HCT116 (cell line): ENCODE results near the gene DNM1L. TPM values are rescaled to one million over a fixed set of nuclear protein-coding genes. Genes with fewer than 3 reads are reported as not detected.

Source experiments
- ATAC-seq: fragments of 200-7000 bp; cut with Tn5 transposase; 2 replicates; pipeline ENCODE4 v1.9.1; 2020; ENCODE audit warnings: mild to moderate bottlenecking, moderate library complexity
- BruUV-seq: library from RNA; stranded (reverse); fragments of 400-500 nt; replicated peaks from 2 replicates; lab custom pipeline; 2021; lab: Mats Ljungman, UMichigan
- CTCF ChIA-PET: fragments of 300-600 bp; sonication (Branson Sonifier 250); formaldehyde crosslinking; loops from one replicate; lab custom pipeline; 2021; ENCODE audit warnings: antibody characterized with exemption; lab: Charles Lee
- POLR2A ChIA-PET: fragments of 300-600, 350-600 bp; sonication (Branson Sonifier 250); formaldehyde crosslinking; loops from one replicate; lab custom pipeline; 2021; ENCODE audit warnings: antibody characterized with exemption; lab: Charles Lee
- RAD21 ChIA-PET, 2 experiments: fragments of 300-600 bp; sonication (Branson Sonifier 250); formaldehyde crosslinking; loops; one replicate each; lab custom pipeline; 2023; ENCODE audit warnings: low total read pairs in 2 of 2; ENCODE audit not compliant: uncharacterized antibody in 2 of 2, unreplicated experiment in 2 of 2, low non-redundant PET in 1 of 2; lab: Charles Lee
- DNase-seq: peaks from one replicate; pipeline ENCODE4 v3.0.0-alpha.2; 2010; ENCODE audit warnings: low read depth, low spot score
- H2AFZ ChIP-seq: fragments of 200-600 bp; shearing (Covaris generic), sonication (generic); 2 replicates; pipeline ENCODE4 v1.6.1; 2017; ENCODE audit warnings: low read depth, mixed run types, mixed read lengths, antibody characterized with exemption, low read length; ENCODE audit not compliant: poor library complexity, severe bottlenecking
- H3K27ac ChIP-seq: 2 replicates; pipeline ENCODE4 v1.5.1; 2012; ENCODE audit warnings: low read depth, low read length
- H3K27me3 ChIP-seq: fragments of 200-600 bp; sonication (generic); 2 replicates; pipeline ENCODE4 v1.6.1; 2016; ENCODE audit warnings: mixed run types, low read length, mixed read lengths; ENCODE audit not compliant: insufficient read depth
- H3K36me3 ChIP-seq, 2 experiments: fragments of 200-500 bp in 1 of 2; fragments of 200-600 bp in 1 of 2; sonication (Bioruptor generic) in 1 of 2; sonication (generic) in 1 of 2; 2 replicates each; pipeline versions ENCODE4 v1.5.1 to v1.6.1; 2014 to 2016; ENCODE audit warnings: low read length in 2 of 2, inconsistent platforms in 1 of 2, mixed read lengths in 1 of 2, mixed run types in 1 of 2; ENCODE audit not compliant: insufficient read depth in 2 of 2, control insufficient read depth in 1 of 2
- H3K4me1 ChIP-seq, 2 experiments: fragments of 200-600 bp in 1 of 2; sonication (generic) in 1 of 2; 2 replicates each; pipeline versions ENCODE4 v1.5.1 to v1.6.1; 2012 to 2017; ENCODE audit warnings: low read length in 2 of 2, inconsistent platforms in 1 of 2, mild to moderate bottlenecking in 1 of 2, mixed read lengths in 1 of 2, mixed run types in 1 of 2, moderate library complexity in 1 of 2; ENCODE audit not compliant: insufficient read depth in 2 of 2, control insufficient read depth in 1 of 2
- H3K4me2 ChIP-seq: fragments of 200-600 bp; sonication (generic); 2 replicates; pipeline ENCODE4 v1.6.1; 2017; ENCODE audit warnings: mixed run types, low read length, mixed read lengths
- H3K4me3 ChIP-seq, 2 experiments: fragments of 200-600 bp in 1 of 2; sonication (generic) in 1 of 2; replicated peaks in 1 of 2; 2 replicates each; pipeline ENCODE4 v1.5.1; 2011 to 2016; ENCODE audit warnings: low read length in 2 of 2, control low read depth in 1 of 2, low read depth in 1 of 2, mild to moderate bottlenecking in 1 of 2, mixed read lengths in 1 of 2, mixed run types in 1 of 2
- H3K79me2 ChIP-seq: fragments of 200-600 bp; sonication (generic); 2 replicates; pipeline ENCODE4 v1.6.1; 2017; ENCODE audit warnings: mild to moderate bottlenecking, mixed run types, low read length, moderate library complexity, mixed read lengths; ENCODE audit not compliant: insufficient read depth
- H3K9ac ChIP-seq: fragments of 200-600 bp; sonication (generic); 2 replicates; pipeline ENCODE4 v1.6.1; 2016; ENCODE audit warnings: low read length, mixed read lengths
- H3K9me2 ChIP-seq: fragments of 200-600 bp; sonication (generic), shearing (Covaris generic); 2 replicates; pipeline ENCODE4 v1.6.1; 2017; ENCODE audit warnings: mixed run types, mild to moderate bottlenecking, moderate library complexity; ENCODE audit not compliant: insufficient read depth
- H3K9me3 ChIP-seq, 2 experiments: fragments of 200-500 bp in 1 of 2; fragments of 200-600 bp in 1 of 2; sonication (Bioruptor generic) in 1 of 2; sonication (generic) in 1 of 2; 2 replicates each; pipeline ENCODE4 v1.6.1; 2014 to 2017; ENCODE audit warnings: low read length in 2 of 2, mixed read lengths in 2 of 2, inconsistent platforms in 1 of 2, low read depth in 1 of 2, mild to moderate bottlenecking in 1 of 2, mixed run types in 1 of 2, moderate library complexity in 1 of 2; ENCODE audit not compliant: control insufficient read depth in 1 of 2, insufficient read depth in 1 of 2
- H4K20me1 ChIP-seq: fragments of 200-600 bp; sonication (generic), shearing (Covaris generic); 2 replicates; pipeline ENCODE4 v1.6.1; 2017; ENCODE audit warnings: mixed run types, mild to moderate bottlenecking, moderate library complexity; ENCODE audit not compliant: insufficient read depth
- ATF3 ChIP-seq: IDR thresholded peaks from 2 replicates; pipeline ENCODE4 v1.6.1; 2012
- CTCF ChIP-seq, 3 experiments: fragments of 200-600 bp in 1 of 3; sonication (generic) in 1 of 3; IDR thresholded peaks in 2 of 3; conservative IDR thresholded peaks in 1 of 3; 2 replicates each; pipeline ENCODE4 v1.5.1; 2012 to 2017; ENCODE audit warnings: low read depth in 2 of 3, low read length in 2 of 3, antibody characterized with exemption in 1 of 3, borderline replicate concordance in 1 of 3, control low read depth in 1 of 3, mild to moderate bottlenecking in 1 of 3, mixed read lengths in 1 of 3, mixed run types in 1 of 3, moderate library complexity in 1 of 3; ENCODE audit not compliant: insufficient read depth in 1 of 3
- EGR1 ChIP-seq: IDR thresholded peaks from 2 replicates; pipeline ENCODE4 v1.6.1; 2012; ENCODE audit warnings: low read depth
- ELF1 ChIP-seq: IDR thresholded peaks from 2 replicates; pipeline ENCODE4 v1.6.1; 2012; ENCODE audit warnings: low read depth, borderline replicate concordance
- FOSL1 ChIP-seq: IDR thresholded peaks from 2 replicates; pipeline ENCODE4 v1.6.1; 2012; ENCODE audit warnings: low read depth
- JUND ChIP-seq: IDR thresholded peaks from 2 replicates; pipeline ENCODE4 v1.6.1; 2012
- REST ChIP-seq: IDR thresholded peaks from 2 replicates; pipeline ENCODE4 v1.6.1; 2012; ENCODE audit warnings: low read depth
- SIN3A ChIP-seq: IDR thresholded peaks from 2 replicates; pipeline ENCODE4 v1.6.1; 2012; ENCODE audit warnings: low read depth
- YY1 ChIP-seq: IDR thresholded peaks from 2 replicates; pipeline ENCODE4 v1.6.1; 2011; ENCODE audit warnings: low read length, low read depth, moderate library complexity, mild to moderate bottlenecking; ENCODE audit not compliant: insufficient replicate concordance; ENCODE audit errors: extremely low read depth
- ZBTB33 ChIP-seq: IDR thresholded peaks from 2 replicates; pipeline ENCODE4 v1.6.1; 2011; ENCODE audit warnings: mild to moderate bottlenecking, low read length, moderate library complexity; ENCODE audit not compliant: insufficient replicate concordance; ENCODE audit errors: extremely low read depth
- ZFX ChIP-seq: fragments of 450-650 bp; IDR thresholded peaks from 2 replicates; pipeline ENCODE4 v1.6.1; 2017
- ZNF274 ChIP-seq: fragments of 200-500 bp; sonication (Bioruptor generic); IDR thresholded peaks from 2 replicates; pipeline ENCODE4 v1.6.1; 2014; ENCODE audit warnings: mild to moderate bottlenecking, low read depth, low read length, inconsistent platforms
- intact Hi-C: fragments of 100-400 bp; cut with micrococcal nuclease; formaldehyde crosslinking; loops from 2 replicates; pipeline ENCODE4 v1.10.0; 2022
- total RNA-seq: library from RNA; stranded (reverse); gene quantifications from one replicate; pipeline ENCODE4 v1.2.1, GENCODE V29; 2021; ENCODE audit not compliant: unreplicated experiment

The DNM1L gene
- total RNA-seq, 1 experiment from 2014 or later, result 69.7 TPM

GRCh38 chr12:32681272-32681671 is 2.2 kb downstream of the DNM1L start:
- RAD21 ChIA-PET, result no interaction called here
- peak overlapping the region; percentile 97 for H3K4me2 ChIP-seq
- H3K27ac ChIP-seq, result no peak overlapping the region
- H3K9me2 ChIP-seq, result no peaks in the 10 kb centered on the region
- H3K9ac ChIP-seq, result 0 out of 2 replicates have a peak overlapping the region, but pooled peaks have one; percentile 8
- H3K27me3 ChIP-seq, result no peaks in the 10 kb centered on the region
- no peaks in the 10 kb centered on the region for H3K9me3 ChIP-seq
- H2AFZ ChIP-seq, result no peak overlapping the region
- H4K20me1 ChIP-seq, result 0 out of 2 replicates have a peak, but pooled peaks cover 6% of the 10 kb centered on the region
- H3K36me3 ChIP-seq, result no peaks in the 10 kb centered on the region
- BruUV-seq, result no TSS peak
- H3K79me2 ChIP-seq, result peaks cover 68% of the 10 kb centered on the region
- CTCF ChIA-PET, result no interaction called here
- H3K4me3 ChIP-seq, result no peak overlapping the region
- TF ChIP-seq CTCF (IDR thresholded peaks at IDR 0.05 in 2 of 3, conservative IDR thresholded peaks at IDR 0.05 in 1 of 3; ENCODE audit: borderline replicate concordance in 1 of 3, insufficient read depth in 1 of 3, low read depth in 2 of 3, low read length in 2 of 3), result no peak
- TF ChIP-seq YY1, result no peak
- TF ChIP-seq SIN3A, result no peak
- TF ChIP-seq ZBTB33, result no peak
- TF ChIP-seq JUND, result no peak
- TF ChIP-seq ATF3, result no peak
- TF ChIP-seq EGR1, result no peak
- no peak for TF ChIP-seq ZFX
- no peak for TF ChIP-seq REST
- no peak for TF ChIP-seq ELF1
- TF ChIP-seq FOSL1, result no peak
- no peak for TF ChIP-seq ZNF274
- POLR2A ChIA-PET, result no interaction called here
- intact Hi-C loops, result no loop called here
- ATAC-seq (no peak), DNase-seq (no peak)
- H3K4me1 ChIP-seq, result peaks cover 15 to 28% of the 10 kb centered on the region in 2 experiments
